ENCODE measurements around the gene WDR90. TPM values are rescaled to one million over a fixed set of nuclear protein-coding genes. Genes with fewer than 3 reads are reported as not detected.

WDR90 gene
- total RNA-seq, 1 experiment from 2014 or later: 118 TPM

DNA sequence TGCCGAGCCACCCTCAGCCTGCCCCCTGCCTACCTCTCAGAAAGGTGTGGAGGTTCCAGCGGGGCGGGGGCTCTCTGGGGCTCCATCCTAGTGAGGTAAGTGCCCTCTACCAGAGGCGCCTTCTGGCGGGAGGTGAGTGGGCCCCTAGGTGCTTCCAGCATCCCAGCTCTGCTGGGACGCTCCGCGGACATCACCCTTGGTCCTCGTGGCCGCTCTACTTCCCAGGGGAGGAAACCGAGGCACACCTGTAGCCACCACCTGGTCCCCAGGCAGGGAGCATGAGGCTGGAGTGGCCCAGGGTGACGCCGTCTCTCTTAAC is 6.2 kb upstream of the WDR90 start:
- CTCF ChIA-PET: interaction anchor here (0.6 kb wide), 1 partner anchor 164 kb away, joined by 13 read pairs; no protein-coding TSS in a partner anchor
- H3K27ac ChIP-seq: peak overlapping the region; percentile 23; the same call in 1 of the 2 replicates
- POLR2A ChIA-PET (ENCODE audit: unreplicated experiment): interaction anchor here (0.8 kb wide), 1 partner anchor 16 kb away, joined by 4 read pairs; no protein-coding TSS in a partner anchor

DNA sequence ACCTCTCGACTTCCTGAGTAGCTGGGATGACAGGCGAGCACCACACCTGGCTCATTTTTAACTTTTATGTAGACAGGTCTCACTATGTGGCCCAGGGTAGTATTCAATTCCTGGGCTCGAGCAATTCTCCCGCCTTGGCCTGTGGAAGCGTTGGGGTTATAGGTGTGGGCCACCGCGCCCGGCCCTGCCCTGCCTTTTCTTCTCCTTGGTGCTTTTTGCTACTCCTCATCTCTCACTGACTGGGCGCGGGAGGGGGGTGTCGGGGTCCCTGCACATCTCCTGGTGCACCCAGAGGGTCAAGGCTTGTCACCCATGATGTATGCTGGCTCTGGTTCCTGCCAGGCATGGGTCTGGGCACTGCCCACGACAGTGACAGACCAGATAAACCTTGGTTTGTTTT is 4.6 kb upstream of the WDR90 start:
- intact Hi-C loops (cut with micrococcal nuclease; ENCODE audit: unreplicated experiment): loop anchor here (10.0 kb wide), 1 partner anchor 260 kb away; the partner anchor contains the start of gene PGAP6
- ChIA-PET CTCF (no interaction called here), POLR2A (ENCODE audit: unreplicated experiment) (no interaction called here)
- Histone ChIP-seq H3K36me3 (ENCODE audit: low read depth) (no peaks in the 10 kb centered on the region), H3K9me3 (ENCODE audit: insufficient read depth, low read depth) (no peaks in the 10 kb centered on the region), H3K27me3 (ENCODE audit: insufficient read depth, low read depth) (no peaks in the 10 kb centered on the region), H2AFZ (no peak overlapping the region), H3K4me3 (no peak overlapping the region; the same call in 1 of the 2 replicates), H3K4me2 (peak overlapping the region; percentile 97), H3K27ac (peak overlapping the region; percentile 65), H3K4me1 (replicated peaks; ENCODE audit: insufficient read depth) (peaks cover 53% of the 10 kb centered on the region), H3F3A (ENCODE audit: insufficient read depth, low read depth) (peaks cover 38% of the 10 kb centered on the region), H3K9me2 (ENCODE audit: insufficient read depth) (no peaks in the 10 kb centered on the region), H3K79me2 (ENCODE audit: low read depth) (peaks cover 59% of the 10 kb centered on the region), H4K20me1 (ENCODE audit: insufficient read depth) (peaks cover 17% of the 10 kb centered on the region; the same call in 1 of the 2 replicates)
- DNase-seq: no peak
- BruUV-seq (replicated peaks): no TSS peak
- TF ChIP-seq, protein P1, sequence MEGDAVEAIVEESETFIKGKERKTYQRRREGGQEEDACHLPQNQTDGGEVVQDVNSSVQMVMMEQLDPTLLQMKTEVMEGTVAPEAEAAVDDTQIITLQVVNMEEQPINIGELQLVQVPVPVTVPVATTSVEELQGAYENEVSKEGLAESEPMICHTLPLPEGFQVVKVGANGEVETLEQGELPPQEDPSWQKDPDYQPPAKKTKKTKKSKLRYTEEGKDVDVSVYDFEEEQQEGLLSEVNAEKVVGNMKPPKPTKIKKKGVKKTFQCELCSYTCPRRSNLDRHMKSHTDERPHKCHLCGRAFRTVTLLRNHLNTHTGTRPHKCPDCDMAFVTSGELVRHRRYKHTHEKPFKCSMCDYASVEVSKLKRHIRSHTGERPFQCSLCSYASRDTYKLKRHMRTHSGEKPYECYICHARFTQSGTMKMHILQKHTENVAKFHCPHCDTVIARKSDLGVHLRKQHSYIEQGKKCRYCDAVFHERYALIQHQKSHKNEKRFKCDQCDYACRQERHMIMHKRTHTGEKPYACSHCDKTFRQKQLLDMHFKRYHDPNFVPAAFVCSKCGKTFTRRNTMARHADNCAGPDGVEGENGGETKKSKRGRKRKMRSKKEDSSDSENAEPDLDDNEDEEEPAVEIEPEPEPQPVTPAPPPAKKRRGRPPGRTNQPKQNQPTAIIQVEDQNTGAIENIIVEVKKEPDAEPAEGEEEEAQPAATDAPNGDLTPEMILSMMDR (conservative IDR thresholded peaks at IDR 0.05): no peak
- no peak for TF ChIP-seq EZH2 (IDR thresholded peaks at IDR 0.05; ENCODE audit: low read depth)

More for the DNA sequence above, 6.2 kb upstream of the WDR90 start:
- intact Hi-C loops (cut with micrococcal nuclease; ENCODE audit: unreplicated experiment): loop anchor here (10.0 kb wide), 1 partner anchor 258 kb away; the partner anchor contains the start of gene PGAP6
- H3K79me2 ChIP-seq (ENCODE audit: low read depth): peaks cover 49% of the 10 kb centered on the region
- H4K20me1 ChIP-seq (ENCODE audit: insufficient read depth): peaks cover 17% of the 10 kb centered on the region; the same call in 1 of the 2 replicates
- no peaks in the 10 kb centered on the region for H3K9me2 ChIP-seq (ENCODE audit: insufficient read depth)
- no TSS peak for BruUV-seq (replicated peaks)
- H3F3A ChIP-seq (ENCODE audit: insufficient read depth, low read depth): peaks cover 36% of the 10 kb centered on the region
- H3K9me3 ChIP-seq (ENCODE audit: insufficient read depth, low read depth): no peaks in the 10 kb centered on the region
- no peak for DNase-seq
- no peaks in the 10 kb centered on the region for H3K27me3 ChIP-seq (ENCODE audit: insufficient read depth, low read depth)
- no peak for TF ChIP-seq EZH2 (IDR thresholded peaks at IDR 0.05; ENCODE audit: low read depth)
- TF ChIP-seq, protein P1 (conservative IDR thresholded peaks at IDR 0.05): no peak
- H3K4me2 ChIP-seq: peak overlapping the region; percentile 97
- peak overlapping the region; percentile 69 for H3K4me3 ChIP-seq
- H3K4me1 ChIP-seq (replicated peaks; ENCODE audit: insufficient read depth): peaks cover 51% of the 10 kb centered on the region
- H3K36me3 ChIP-seq (ENCODE audit: low read depth): no peaks in the 10 kb centered on the region
- H2AFZ ChIP-seq: no peak overlapping the region

DNA sequence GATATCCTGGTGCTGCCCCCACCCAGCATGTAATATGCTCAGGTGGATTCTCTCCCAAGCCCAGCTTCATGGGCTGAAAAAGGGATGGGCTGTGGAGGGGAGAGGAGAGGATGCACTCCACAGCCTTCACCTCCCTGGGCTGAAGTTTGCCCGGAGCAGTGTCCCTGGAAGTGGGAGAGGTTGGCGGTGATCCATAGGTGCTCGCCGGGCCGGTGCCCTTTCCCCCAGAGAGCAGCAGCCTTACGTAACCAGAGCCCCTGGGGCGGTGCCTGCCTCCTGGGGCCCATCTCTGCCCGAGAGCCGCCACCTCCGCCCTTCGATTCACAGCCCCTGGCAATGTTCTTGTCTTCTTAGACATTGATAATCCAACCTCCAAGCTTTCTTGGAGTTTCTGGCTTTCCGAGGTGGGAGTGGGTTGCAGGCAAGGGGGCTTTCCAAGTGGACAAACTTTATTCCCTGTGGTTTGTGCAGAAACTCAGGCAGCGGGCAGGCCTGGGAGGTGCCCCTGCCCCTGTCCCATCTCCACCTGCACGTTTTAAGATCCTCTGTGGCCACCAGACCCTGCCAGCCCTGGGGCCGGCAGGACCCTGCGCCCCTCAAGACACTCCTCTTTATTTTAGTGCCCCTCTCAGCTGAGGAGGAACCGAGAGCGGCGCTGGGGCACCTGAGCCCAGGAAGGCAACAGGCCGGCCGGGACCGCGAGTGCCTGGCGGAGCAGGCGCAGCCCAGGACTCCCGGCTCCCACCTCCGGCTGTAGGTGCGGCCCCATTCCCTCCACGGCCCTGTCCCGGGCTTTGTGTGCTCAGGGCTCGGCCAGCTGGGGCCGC is 3.1 kb upstream of the WDR90 start:
- H3K36me3 ChIP-seq (ENCODE audit: low read depth): no peaks in the 10 kb centered on the region
- DNase-seq: peak; percentile 66 to 94
- H3K79me2 ChIP-seq (ENCODE audit: low read depth): peaks cover 69% of the 10 kb centered on the region
- H3K27me3 ChIP-seq (ENCODE audit: insufficient read depth, low read depth): no peaks in the 10 kb centered on the region
- peak overlapping the region; percentile 26; the same call in 1 of the 2 replicates for H3K4me3 ChIP-seq
- H3F3A ChIP-seq (ENCODE audit: insufficient read depth, low read depth): peaks cover 33% of the 10 kb centered on the region
- TF ChIP-seq, protein P1 (conservative IDR thresholded peaks at IDR 0.05): no peak
- TF ChIP-seq EZH2 (IDR thresholded peaks at IDR 0.05; ENCODE audit: low read depth): no peak
- CTCF ChIA-PET: interaction anchor here (0.5 kb wide), 1 partner anchor 123 kb away, joined by 4 read pairs; no protein-coding TSS in a partner anchor
- BruUV-seq (replicated peaks): no TSS peak
- no peaks in the 10 kb centered on the region for H3K9me3 ChIP-seq (ENCODE audit: insufficient read depth, low read depth)
- no peaks in the 10 kb centered on the region for H3K9me2 ChIP-seq (ENCODE audit: insufficient read depth)
- H3K4me1 ChIP-seq (replicated peaks; ENCODE audit: insufficient read depth): peaks cover 65% of the 10 kb centered on the region
- peaks cover 17% of the 10 kb centered on the region; the same call in 1 of the 2 replicates for H4K20me1 ChIP-seq (ENCODE audit: insufficient read depth)
- POLR2A ChIA-PET (ENCODE audit: unreplicated experiment): no interaction called here
- peak overlapping the region; percentile 65 for H3K27ac ChIP-seq
- no peak overlapping the region for H2AFZ ChIP-seq
- intact Hi-C loops (cut with micrococcal nuclease; ENCODE audit: unreplicated experiment): loop anchor here (10.0 kb wide), 1 partner anchor 261 kb away; the partner anchor contains the start of gene PGAP6
- peak overlapping the region; percentile 97 for H3K4me2 ChIP-seq
